Panc1 (cell line): Measurements from ENCODE around the gene ZHX3. TPM values are rescaled to one million over a fixed set of nuclear protein-coding genes. Genes with fewer than 3 reads are reported as not detected.

Source experiments
- ATAC-seq: fragments of 200-7000 bp; cut with Tn5 transposase; 2 replicates; pipeline ENCODE4 v1.9.1; 2020; ENCODE audit warnings: mild to moderate bottlenecking, moderate library complexity
- BruUV-seq: library from RNA; stranded (reverse); fragments of 400-500 nt; replicated peaks from 2 replicates; lab custom pipeline; 2021; lab: Mats Ljungman, UMichigan
- CTCF ChIA-PET: fragments of 300-600 bp; sonication (Branson Sonifier 250); formaldehyde crosslinking; loops from one replicate; lab custom pipeline; 2022; ENCODE audit warnings: antibody characterized with exemption; lab: Charles Lee
- POLR2A ChIA-PET: fragments of 300-600 bp; sonication (Branson Sonifier 250); formaldehyde crosslinking; loops from one replicate; lab custom pipeline; 2022; ENCODE audit warnings: antibody characterized with exemption; lab: Charles Lee
- DNase-seq: peaks from one replicate; pipeline ENCODE4 v3.0.0-alpha.2; 2010; ENCODE audit warnings: low read depth, low spot score
- H3K27ac ChIP-seq: 2 replicates; pipeline ENCODE4 v1.5.1; 2011; ENCODE audit warnings: mild to moderate bottlenecking, low read length, inconsistent platforms
- H3K27me3 ChIP-seq: fragments of 200-500 bp; sonication (Bioruptor generic); 2 replicates; pipeline ENCODE4 v1.6.0; 2014; ENCODE audit warnings: low read length, inconsistent platforms; ENCODE audit not compliant: control insufficient read depth, insufficient read depth
- H3K36me3 ChIP-seq: fragments of 200-500 bp; sonication (Bioruptor generic); 2 replicates; pipeline ENCODE4 v1.5.1; 2014; ENCODE audit warnings: inconsistent platforms, mild to moderate bottlenecking, low read length, moderate library complexity; ENCODE audit not compliant: control insufficient read depth, insufficient read depth
- H3K4me1 ChIP-seq: 2 replicates; pipeline ENCODE4 v1.5.1; 2011; ENCODE audit warnings: inconsistent platforms, mild to moderate bottlenecking, low read length, moderate library complexity; ENCODE audit not compliant: control insufficient read depth, insufficient read depth
- H3K4me3 ChIP-seq, 2 experiments: 2 replicates each; pipeline ENCODE4 v1.5.1; 2011 to 2012; ENCODE audit warnings: low read depth in 2 of 2, low read length in 2 of 2, mild to moderate bottlenecking in 2 of 2, inconsistent platforms in 1 of 2, moderate library complexity in 1 of 2
- H3K9me3 ChIP-seq: fragments of 200-500 bp; sonication (Bioruptor generic); 2 replicates; pipeline ENCODE4 v1.5.1; 2014; ENCODE audit warnings: low read depth, mild to moderate bottlenecking, inconsistent platforms, low read length, moderate library complexity; ENCODE audit not compliant: control insufficient read depth, insufficient read depth
- POLR2AphosphoS5 ChIP-seq: IDR thresholded peaks from 2 replicates; pipeline ENCODE4 v1.6.1; 2012; ENCODE audit warnings: mild to moderate bottlenecking, low read depth, low read length, moderate library complexity
- REST ChIP-seq, 2 experiments: IDR thresholded peaks; 2 replicates each; pipeline ENCODE4 v1.6.1; 2011 to 2012; ENCODE audit warnings: low read depth in 2 of 2, control low read depth in 1 of 2, low read length in 1 of 2, mild to moderate bottlenecking in 1 of 2, moderate library complexity in 1 of 2; ENCODE audit not compliant: insufficient read depth in 1 of 2
- SIN3A ChIP-seq: IDR thresholded peaks from 2 replicates; pipeline ENCODE4 v1.6.1; 2012; ENCODE audit warnings: low read depth, mild to moderate bottlenecking, low read length, moderate library complexity, borderline replicate concordance; ENCODE audit not compliant: insufficient read depth
- TCF7L2 ChIP-seq: IDR thresholded peaks from 2 replicates; pipeline ENCODE4 v1.6.1; 2011; ENCODE audit warnings: mild to moderate bottlenecking, low read depth, low read length, inconsistent platforms
- in situ Hi-C: cut with HindIII; loops from 2 replicates; pipeline ENCODE4 v1.10.0; 2016; ENCODE audit warnings: low sequenced_read_pairs, low pct_unique_long_range_greater_than_20kb
- intact Hi-C: fragments of 100-400 bp; cut with micrococcal nuclease; formaldehyde crosslinking; loops from one replicate; pipeline ENCODE4 v1.10.0; 2022; ENCODE audit not compliant: unreplicated experiment
- total RNA-seq: library from RNA; stranded (reverse); gene quantifications from one replicate; pipeline ENCODE4 v1.2.1, GENCODE V29; 2021; ENCODE audit not compliant: unreplicated experiment
- TF ChIP-seq, protein P1 (sequence below): fragments of 450-650 bp; IDR thresholded peaks from 2 replicates; pipeline ENCODE4 v1.5.1; 2017; ENCODE audit warnings: mild to moderate bottlenecking

The ZHX3 gene
- total RNA-seq, 1 experiment from 2014 or later, result 19.8 TPM

DNA sequence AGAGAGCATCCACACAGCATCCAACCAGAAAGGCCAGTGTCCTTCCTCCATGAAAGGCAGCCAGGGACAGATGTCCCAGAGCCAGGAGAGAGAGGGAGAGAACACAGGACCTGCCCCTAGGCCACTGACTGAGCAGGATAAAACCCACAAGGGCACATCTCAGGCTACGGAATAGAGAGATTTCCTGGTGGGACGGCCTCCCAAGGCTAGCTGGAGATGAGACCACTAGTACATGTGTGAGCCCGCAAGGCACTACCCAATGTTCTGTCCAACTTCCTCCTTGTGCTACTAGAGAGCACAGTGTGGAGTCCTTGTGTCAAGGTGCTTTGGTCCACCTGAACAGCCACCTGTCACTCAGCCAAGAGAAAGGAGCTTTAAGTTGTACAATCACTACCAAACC is 136.0 kb downstream of the ZHX3 start:
- BruUV-seq, result no TSS peak
- CTCF ChIA-PET, result no interaction called here
- Histone ChIP-seq H3K4me3 (no peak overlapping the region), H3K27ac (no peak overlapping the region), H3K9me3 (no peaks in the 10 kb centered on the region), H3K27me3 (no peaks in the 10 kb centered on the region), H3K4me1 (no peaks in the 10 kb centered on the region), H3K36me3 (no peaks in the 10 kb centered on the region)
- ATAC-seq, result no peak
- in situ Hi-C loops (no loop called here), intact Hi-C loops (no loop called here)
- TF ChIP-seq TCF7L2, result no peak
- TF ChIP-seq, protein P1, sequence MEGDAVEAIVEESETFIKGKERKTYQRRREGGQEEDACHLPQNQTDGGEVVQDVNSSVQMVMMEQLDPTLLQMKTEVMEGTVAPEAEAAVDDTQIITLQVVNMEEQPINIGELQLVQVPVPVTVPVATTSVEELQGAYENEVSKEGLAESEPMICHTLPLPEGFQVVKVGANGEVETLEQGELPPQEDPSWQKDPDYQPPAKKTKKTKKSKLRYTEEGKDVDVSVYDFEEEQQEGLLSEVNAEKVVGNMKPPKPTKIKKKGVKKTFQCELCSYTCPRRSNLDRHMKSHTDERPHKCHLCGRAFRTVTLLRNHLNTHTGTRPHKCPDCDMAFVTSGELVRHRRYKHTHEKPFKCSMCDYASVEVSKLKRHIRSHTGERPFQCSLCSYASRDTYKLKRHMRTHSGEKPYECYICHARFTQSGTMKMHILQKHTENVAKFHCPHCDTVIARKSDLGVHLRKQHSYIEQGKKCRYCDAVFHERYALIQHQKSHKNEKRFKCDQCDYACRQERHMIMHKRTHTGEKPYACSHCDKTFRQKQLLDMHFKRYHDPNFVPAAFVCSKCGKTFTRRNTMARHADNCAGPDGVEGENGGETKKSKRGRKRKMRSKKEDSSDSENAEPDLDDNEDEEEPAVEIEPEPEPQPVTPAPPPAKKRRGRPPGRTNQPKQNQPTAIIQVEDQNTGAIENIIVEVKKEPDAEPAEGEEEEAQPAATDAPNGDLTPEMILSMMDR, result no peak
- TF ChIP-seq REST (IDR thresholded peaks at IDR 0.05; ENCODE audit: insufficient read depth in 1 of 2, low read depth in 2 of 2, low read length in 1 of 2), result no peak
- no peak for TF ChIP-seq SIN3A
- TF ChIP-seq POLR2AphosphoS5, result no peak
- no peak for DNase-seq
- POLR2A ChIA-PET, result no interaction called here

DNA sequence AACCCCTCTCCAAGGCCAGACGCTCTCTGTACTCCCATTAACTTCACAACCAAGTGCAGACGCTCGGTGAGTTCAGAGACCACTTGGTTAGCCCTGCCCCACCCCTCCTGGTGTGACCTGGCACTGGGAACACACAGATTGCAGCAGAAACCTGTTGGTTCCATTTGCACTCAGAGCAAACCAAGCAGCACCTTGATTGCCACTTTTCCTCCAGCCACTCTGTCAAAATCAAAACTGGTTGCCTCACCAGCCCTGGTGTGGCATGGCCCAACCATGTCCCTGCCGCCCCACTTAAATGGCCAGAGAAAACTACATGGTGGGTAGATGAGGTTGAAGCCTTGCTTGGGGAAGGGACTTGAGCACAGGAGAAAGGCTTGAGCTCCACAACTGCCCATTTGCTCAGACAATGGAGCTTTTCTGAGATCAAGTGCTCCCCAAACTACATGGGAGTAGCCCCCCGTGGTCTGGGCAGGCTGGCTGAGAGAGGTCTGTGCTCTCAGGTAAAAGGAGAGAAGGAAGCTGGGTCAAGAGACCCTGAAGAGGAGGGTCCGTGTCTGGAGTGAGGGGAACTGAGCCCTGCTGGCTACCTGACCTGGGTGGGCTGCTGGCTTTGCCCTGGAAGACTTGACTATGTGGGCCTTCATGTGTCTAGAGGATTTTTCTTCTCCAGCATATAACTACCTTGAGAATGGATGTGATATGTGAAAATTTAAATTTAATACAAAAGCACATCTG is 136.8 kb downstream of the ZHX3 start:
- no peak for DNase-seq

More for the DNA sequence above, 136.8 kb downstream of the ZHX3 start:
- Histone ChIP-seq H3K4me3 (no peak overlapping the region), H3K9me3 (no peaks in the 10 kb centered on the region), H3K27me3 (no peaks in the 10 kb centered on the region), H3K27ac (no peak overlapping the region), H3K4me1 (no peaks in the 10 kb centered on the region), H3K36me3 (no peaks in the 10 kb centered on the region)
- BruUV-seq, result no TSS peak
- POLR2A ChIA-PET, result no interaction called here
- ATAC-seq, result no peak
- intact Hi-C loops, result no loop called here
- in situ Hi-C loops, result no loop called here
- TF ChIP-seq, protein P1, result no peak
- TF ChIP-seq POLR2AphosphoS5 (no peak), SIN3A (no peak), TCF7L2 (no peak), REST (IDR thresholded peaks at IDR 0.05; ENCODE audit: insufficient read depth in 1 of 2, low read depth in 2 of 2, low read length in 1 of 2) (no peak)
- CTCF ChIA-PET, result no interaction called here
